Limb (tissue), 2 donors: ENCODE measurements around the gene CAMTA1.

Experiments used
- DNase-seq, 2 donors: peaks; one replicate each; pipeline ENCODE4 v3.0.0-alpha.2; 2016; ENCODE audit errors: extremely low spot score in 2 of 2

The CAMTA1 gene

DNA sequence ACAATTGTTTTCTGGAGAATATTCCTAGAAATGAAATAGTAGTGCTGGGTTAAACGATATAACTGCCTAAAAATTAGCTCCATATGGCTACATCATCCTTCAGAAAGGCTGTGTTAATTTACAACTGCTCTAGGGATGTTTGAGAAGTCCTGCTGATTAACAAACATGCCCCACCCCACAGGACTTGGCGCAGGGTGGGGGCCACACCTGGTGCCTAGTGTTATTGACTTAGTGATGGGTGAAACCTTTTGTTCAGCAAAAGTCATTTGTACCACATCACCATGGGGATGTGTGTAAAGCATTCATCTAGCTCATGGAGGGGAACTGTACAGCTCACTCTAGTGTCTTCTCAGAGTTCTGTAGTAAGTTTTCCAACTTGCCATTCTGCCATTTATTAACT lies 492.8 kb downstream of the CAMTA1 start:
- DNase-seq = no peak

DNA sequence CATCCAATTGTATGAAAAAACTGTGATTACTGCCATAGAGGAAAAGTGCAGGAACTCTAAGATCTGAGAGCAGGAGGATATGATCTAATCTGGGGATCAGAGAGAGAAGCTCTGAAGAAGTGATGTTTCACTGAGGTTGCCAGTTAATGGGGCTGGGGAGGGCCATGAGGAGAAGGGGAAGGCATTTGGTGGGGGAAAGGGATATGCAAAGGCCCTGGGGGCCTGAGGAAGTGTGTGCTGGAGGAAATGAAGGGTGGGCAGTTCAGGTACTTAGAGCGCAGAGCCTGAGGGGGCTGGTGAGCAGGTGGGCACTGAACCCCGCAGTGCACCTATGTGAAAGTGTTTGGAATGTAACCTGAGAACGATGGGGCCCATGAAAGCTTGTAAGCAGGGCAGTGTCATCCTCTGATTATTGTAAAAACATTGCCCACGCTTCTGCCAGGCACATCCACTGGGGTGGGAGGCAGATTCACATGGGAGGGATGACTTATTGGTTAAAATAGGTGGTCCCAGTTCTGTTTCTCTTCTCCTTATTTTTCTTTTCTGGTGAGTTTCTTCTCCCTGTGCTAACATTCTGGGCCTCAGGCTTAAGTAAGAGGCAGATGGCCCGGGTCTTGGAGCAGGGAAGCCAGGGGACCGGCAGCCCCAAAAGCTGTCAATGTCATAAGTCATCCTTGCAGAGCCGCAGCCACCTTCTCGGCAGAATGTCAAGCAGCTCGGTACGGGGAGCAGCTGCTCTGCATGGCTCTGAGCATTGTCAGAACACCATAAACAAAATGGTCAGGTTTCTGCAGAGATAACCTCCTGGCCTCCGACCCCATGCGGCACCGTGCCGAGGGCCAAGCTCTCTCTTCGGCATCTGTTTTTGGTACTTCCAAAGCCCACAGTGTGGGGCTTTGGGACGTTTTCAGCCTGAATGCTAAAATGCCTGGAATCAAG lies 493.8 kb downstream of the CAMTA1 start:
- DNase-seq = no peak

DNA sequence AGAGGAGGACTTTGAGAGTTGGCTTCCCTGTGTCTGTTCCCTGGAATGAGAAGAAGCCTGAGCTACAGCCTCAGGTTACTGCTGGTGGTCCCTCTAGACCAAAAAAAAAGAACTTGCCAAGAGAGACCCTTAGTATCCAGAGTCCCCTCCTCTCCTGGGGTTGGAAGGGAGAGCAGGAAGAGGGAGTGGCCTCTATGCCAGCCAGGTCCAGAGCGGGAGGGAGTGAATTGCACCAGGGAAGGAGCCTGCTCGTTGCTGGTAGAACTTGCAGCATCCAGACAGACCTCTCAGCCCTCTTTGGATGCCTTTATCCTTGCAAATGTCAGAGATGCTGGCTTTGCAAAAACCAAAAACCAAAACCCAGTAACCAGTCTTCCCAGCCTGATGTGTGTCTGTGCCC lies 494.5 kb downstream of the CAMTA1 start:
- DNase-seq = no peak

DNA sequence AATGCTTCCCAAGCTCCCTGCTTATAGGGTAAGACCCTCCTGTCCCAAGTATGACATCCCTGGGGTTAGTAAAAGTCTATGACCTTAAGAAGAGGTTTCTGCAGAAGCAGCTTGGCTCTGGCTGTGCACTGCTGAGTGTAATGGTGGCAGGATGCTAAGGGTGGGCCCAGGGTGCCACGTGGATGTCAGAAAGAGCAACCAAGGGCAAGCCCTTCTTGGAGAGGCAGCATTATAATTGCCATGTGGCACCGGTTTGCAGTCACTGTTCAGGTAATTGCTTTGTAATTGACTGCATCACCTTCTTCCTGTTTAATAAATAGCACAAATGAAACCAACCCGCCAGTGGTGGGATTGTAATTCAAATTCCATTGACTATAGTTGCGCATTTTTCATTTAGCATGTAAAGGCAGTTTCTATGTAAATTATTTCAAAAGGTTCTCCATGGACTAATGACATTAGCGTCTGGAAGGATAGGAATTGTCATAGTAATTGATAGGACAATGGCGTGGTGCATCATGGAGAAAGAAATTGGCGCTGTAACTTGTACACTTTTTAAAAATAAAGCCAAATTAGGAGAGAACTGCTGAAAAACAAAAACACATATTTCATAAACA lies 495.2 kb downstream of the CAMTA1 start:
- DNase-seq = no peak

GRCh38 chr1:7281821-7282220 lies 496.6 kb downstream of the CAMTA1 start:
- no peak for DNase-seq

DNA sequence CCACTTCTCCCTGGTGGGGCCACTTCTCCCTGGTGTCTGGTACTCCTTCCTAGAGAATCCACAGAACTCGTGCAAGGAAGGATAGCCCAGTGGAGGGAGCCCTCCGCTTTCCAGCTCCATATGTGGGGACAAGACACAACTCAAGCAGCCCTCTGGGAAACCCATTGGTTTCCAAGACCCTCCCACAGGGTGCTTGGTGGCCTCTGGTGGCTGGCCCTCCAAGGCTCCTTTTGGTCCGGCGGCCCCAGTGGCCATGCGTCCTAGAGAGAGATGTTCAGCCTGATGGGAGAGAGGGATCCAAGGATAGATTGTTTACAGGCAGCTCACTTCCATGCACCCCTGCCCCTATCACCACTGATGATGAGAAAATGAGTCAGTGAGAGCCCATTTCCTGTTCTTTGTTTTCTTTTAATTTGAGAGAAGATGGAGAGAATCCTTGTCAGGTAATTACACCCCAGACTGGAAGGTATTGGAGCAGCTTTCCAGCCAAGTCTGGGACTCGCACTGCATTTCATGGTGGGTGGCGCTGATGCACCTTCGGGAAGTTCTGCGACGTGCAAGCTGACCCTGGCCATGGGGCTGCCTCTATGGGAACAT lies 499.7 kb downstream of the CAMTA1 start:
- DNase-seq = no peak

- DNase-seq = no peak
These were observed 500.7 kb downstream of the CAMTA1 start for GRCh38 chr1:7285856-7286454.

GRCh38 chr1:7287013-7287412 lies 501.8 kb downstream of the CAMTA1 start:
- no peak for DNase-seq

DNA sequence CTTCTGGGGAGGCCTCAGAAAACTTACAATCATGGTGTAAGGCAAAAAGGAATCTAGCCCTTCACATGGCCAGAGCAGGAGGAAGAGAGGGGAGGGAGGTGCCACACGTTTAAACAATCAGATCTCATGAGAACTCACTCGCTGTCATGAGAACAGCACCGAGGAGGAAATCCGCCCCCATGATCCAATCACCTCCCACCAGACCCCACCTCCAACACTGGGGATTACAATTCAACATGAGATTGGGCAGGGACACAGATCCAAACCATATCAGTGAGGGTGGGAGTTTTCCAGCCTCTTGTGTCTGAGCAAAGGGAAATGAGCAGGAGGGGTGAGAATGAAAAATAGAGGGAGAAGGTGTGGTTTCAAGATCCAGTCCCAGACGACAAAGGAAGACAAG lies 503.7 kb downstream of the CAMTA1 start:
- DNase-seq = no peak

DNA sequence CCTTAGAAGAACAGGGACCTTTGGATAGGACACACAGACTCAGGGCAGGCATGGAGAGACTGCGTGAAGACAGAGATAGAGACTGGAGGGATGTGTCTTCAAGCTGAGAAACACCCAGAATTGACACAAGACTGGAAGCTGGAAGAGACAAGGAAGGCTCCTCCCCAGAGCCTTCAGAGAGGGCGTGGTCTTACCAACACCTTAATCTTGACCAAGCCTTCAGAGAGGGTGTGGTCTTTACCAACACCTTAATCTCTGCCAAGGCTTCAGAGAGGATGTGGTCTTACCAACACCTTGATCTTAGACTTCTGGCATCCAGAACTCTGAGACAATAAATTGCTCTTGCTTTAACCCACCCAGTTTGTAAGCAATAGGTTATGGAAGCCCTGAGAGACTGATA lies 504.4 kb downstream of the CAMTA1 start:
- no peak for DNase-seq

DNA sequence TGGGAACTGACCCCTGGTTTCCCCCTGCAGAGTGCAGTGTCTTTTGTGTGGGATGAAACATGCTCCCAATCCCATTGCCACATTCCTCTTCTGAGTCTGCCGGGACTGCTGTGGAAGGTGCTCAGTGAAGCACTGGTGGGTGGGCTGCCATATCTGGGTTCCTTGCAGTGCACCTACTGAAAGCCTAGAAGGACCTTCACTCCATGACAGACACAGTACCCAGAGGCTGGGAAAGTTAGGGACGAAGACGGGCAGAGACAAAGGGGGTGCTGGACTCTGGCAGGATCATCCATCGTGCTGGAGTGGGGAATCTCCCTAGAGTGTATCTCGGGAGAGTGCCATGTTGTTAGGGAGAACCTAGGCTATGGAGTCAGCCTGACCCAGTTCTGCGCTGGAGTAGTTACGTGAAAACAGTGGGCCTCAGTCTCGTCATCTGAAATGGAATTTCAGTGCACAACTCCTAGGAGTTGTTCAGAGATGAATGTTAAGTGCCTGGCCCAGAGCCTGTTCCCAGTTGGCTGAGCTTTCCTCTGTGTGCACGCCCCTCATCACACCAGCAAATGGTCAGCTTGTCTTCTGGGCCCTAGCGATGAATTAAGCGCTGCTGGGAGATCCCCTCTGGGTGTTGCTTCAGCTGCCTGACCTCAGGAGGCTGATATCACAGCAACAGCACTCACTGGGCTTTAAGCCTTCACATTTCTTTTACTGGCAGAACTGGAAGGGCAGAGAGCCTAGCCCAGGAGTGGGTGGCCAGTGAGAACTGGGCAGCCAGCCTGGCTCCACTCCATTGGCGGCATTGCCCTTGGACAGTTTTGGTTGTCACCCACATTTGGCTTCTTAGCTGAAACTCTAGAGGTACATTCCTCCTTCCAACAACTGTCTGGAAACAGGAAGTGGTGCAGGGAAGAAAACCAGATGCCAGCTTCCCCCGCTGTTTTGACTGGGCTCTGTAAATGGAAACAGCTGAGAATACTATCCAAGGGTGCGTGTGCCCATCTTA lies 506.0 kb downstream of the CAMTA1 start:
- DNase-seq = peak in 1 of 2 donors; percentile 44

DNA sequence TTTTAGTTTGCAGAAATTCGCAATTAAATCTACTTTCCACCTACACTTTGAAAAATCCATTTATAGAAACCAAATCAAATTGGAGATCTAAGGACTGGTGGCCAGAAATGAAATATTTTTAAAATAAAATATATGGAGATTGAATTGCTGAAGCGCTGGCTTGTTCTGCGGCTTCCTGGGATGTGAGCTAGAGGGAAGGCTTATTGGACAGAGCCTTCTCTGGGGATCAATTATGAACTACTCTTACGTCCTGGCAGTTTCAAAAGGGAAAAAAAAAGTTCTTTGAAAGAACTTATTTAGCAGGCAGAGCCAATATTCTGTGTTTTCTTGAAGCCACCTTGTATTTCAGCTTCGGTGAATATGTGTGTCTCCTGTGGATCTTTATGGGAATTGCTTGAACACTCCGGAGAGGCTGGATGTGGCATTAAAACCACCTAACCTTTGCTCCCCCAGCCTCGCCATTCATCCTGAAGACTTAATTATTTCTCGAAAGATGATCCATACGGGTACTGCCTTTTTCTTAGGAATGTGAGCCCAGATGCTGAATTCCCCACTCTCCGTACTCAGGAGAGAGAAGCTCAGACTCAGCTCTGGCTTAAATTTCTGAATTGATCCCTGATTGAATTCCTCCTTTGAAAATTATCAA lies 506.9 kb downstream of the CAMTA1 start:
- DNase-seq = peak in 1 of 2 donors; percentile 52

DNA sequence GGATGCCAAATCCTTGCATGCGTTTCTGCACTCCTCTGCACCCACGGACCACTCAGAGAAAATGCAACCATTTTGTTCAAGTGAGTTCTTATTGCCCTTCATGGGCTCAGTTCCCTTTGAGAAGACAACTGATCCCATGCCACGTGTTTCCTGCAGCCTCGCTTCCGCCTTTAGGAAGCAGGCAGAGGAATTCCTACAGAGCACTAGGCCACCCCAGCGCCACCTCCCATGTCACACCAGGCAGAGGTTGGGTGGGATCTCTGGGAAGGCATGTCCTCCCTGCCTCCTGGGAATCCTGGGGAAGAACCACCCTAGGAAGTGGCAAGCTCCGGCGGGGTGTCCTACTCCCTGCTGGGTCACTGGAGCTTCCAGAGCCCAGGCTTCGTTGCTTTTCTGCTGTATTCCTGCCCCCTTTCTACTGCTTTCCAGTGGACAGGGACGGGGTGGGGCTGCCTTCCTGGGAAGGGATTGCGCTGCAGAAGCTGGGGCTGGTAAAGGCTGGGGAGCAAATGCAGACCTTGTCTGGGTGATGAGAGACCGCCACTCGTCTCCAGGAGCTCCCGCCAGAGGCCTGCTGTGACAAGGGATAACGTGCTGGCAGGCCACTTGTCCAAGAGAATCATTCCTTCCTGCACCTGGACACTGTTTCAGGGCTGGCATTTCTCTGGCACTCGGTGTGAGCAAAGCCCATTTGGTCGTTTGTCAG lies 507.6 kb downstream of the CAMTA1 start:
- no peak for DNase-seq

DNA sequence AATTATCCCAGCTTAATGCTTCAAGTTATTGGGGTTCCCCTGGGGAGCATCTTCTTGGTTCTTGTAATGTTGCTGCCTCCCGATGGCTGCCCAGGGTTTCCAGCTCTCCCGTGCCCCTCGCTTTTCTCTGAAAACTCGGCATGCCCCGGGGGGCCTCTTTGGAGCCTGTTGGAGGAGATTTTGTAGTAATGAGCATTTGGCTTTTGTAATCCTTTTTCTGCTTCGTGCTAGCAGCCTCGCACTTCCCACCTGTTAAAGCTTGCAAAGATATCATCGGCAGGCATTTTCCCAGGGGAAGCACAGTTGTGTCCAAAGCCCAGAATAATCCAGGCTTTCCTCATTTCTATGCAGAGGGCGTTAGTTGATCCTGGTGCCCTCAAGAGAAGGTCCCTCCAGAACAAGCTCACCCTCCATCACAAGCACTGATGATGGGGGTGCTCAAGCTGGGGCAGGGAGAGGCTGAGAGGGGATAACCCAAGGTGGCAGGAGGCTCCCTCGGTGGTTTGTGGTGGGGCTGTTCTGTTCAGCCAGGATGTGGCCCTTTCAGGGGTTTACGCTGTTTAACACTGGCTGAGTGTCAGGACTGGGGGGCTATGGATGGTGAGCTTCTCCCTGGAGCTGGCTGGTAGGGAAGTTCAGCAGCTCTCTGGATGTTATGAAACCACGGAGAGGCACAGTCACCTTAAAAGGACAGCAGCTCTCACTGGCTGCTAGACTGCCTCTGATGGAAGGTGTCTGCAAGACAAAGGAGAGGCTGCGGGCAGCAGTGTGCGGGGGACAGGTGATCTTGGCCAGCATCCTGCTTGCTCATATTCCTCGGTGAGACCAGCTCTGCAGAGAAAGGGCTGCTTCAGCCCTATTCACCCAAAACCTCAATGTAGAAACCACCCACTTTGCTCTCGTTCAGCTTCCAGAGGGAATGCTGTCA lies 508.7 kb downstream of the CAMTA1 start:
- DNase-seq = no peak

DNA sequence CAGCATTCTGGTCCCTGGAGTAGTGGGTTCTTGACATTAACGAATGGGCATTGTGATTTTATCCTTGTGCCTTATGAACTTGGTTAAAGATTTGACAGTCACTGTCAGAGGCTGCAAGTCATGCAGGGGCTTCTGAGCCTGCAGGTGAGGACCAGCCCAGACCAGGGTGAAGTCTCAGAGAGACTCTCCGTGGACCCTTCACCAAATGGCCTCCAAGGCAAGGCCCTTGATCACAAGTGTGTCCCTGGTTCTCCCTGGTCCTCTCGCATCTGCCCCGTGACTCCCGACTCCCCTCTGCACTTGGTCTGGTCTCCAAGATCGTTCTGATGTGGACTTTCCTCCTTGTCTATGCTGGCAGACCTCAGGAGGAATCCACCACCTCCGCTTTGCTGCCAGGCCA lies 509.4 kb downstream of the CAMTA1 start:
- DNase-seq = no peak

DNA sequence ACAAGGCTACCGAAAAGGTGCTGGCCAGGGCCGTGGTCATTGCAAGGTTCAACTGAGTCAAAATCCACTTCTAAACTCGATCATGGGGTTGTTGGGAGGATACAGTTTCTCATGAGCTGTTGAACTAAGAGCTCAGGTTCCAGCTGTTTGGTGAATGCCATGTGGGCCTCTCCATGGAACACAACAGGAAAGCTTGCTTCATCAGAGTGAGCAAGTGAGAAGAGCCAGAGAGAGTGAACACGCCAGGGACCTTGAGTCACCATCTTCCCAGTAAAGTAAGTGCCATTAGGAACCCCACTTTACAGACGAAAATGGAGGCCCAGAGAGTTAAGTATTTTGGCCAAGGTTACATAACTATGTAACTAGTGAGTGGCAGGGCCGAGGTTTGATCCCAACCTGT lies 510.7 kb downstream of the CAMTA1 start:
- DNase-seq = no peak

GRCh38 chr1:7296968-7297367 lies 511.7 kb downstream of the CAMTA1 start:
- no peak for DNase-seq

DNA sequence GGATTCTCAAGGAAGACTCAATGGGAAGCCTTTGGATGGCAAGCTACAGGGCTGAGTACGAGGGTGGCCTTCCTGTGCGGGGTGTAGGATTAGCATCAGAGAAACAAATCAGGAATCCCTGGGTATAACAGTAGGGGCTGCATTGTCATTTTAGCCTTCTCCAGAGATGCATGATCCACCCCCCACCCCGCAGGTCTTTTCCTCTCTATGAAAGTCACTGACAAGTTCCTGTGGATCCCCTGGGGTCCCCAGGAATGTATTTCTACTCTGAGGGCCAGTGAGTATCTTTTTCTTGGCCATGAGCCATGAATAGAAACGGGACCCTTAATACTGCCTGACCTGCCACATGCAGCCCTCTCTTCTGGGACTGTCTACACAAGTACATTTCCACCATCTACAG lies 512.9 kb downstream of the CAMTA1 start:
- no peak for DNase-seq

GRCh38 chr1:7298749-7299151 lies 513.5 kb downstream of the CAMTA1 start:
- no peak for DNase-seq
